OCI-LY1 (cell line): ENCODE measurements around the gene FST.

Experiments
- H2AFZ ChIP-seq: fragments of 200-600 bp; sonication (generic), shearing (Covaris generic); 2 replicates; pipeline ENCODE4 v1.6.0; 2014; ENCODE audit warnings: antibody characterized with exemption, mild to moderate bottlenecking, low read length
- H3F3A ChIP-seq: fragments of 200-600 bp; sonication (generic), shearing (Covaris generic); 2 replicates; pipeline ENCODE4 v1.6.0; 2014; ENCODE audit warnings: mild to moderate bottlenecking, antibody characterized with exemption, low read length, moderate library complexity; ENCODE audit not compliant: insufficient read depth
- H3K27ac ChIP-seq: fragments of 200-600 bp; sonication (generic); 2 replicates; pipeline ENCODE4 v1.5.1; 2014; ENCODE audit warnings: low read length, mixed run types, mild to moderate bottlenecking, low read depth; ENCODE audit not compliant: poor library complexity, severe bottlenecking
- H3K27me3 ChIP-seq: fragments of 200-600 bp; sonication (generic); 2 replicates; pipeline ENCODE4 v1.6.0; 2014; ENCODE audit warnings: antibody characterized with exemption, mild to moderate bottlenecking, low read length, moderate library complexity; ENCODE audit not compliant: insufficient read depth
- H3K36me3 ChIP-seq: fragments of 200-600 bp; sonication (generic); 2 replicates; pipeline ENCODE4 v1.6.1; 2014; ENCODE audit warnings: mild to moderate bottlenecking, antibody characterized with exemption, low read length, moderate library complexity, mixed read lengths; ENCODE audit not compliant: insufficient read depth
- H3K4me1 ChIP-seq: fragments of 200-600 bp; sonication (generic); 2 replicates; pipeline ENCODE4 v1.5.1; 2014; ENCODE audit warnings: mild to moderate bottlenecking, low read length, moderate library complexity; ENCODE audit not compliant: insufficient read depth, severe bottlenecking
- H3K4me2 ChIP-seq: fragments of 200-600 bp; sonication (generic), shearing (Covaris generic); 2 replicates; pipeline ENCODE4 v1.6.1; 2014; ENCODE audit warnings: low read length
- H3K4me3 ChIP-seq: fragments of 200-600 bp; sonication (generic); 2 replicates; pipeline ENCODE4 v1.5.1; 2014; ENCODE audit warnings: low read length, low read depth, mild to moderate bottlenecking, mixed read lengths; ENCODE audit not compliant: poor library complexity, severe bottlenecking
- H3K79me2 ChIP-seq: fragments of 200-600 bp; shearing (Covaris generic); 2 replicates; pipeline ENCODE4 v1.6.1; 2016; ENCODE audit warnings: mixed run types, low read length, mixed read lengths; ENCODE audit not compliant: insufficient read depth
- H3K9ac ChIP-seq: fragments of 200-600 bp; sonication (generic), shearing (Covaris generic); 2 replicates; pipeline ENCODE4 v1.6.1; 2014; ENCODE audit warnings: mild to moderate bottlenecking, low read length, mixed read lengths
- H3K9me2 ChIP-seq: fragments of 200-600 bp; sonication (generic), shearing (Covaris generic); 2 replicates; pipeline ENCODE4 v1.6.1; 2014; ENCODE audit warnings: low read depth, mild to moderate bottlenecking, low read length, mixed read lengths
- H3K9me3 ChIP-seq: fragments of 200-600 bp; shearing (Covaris generic); 2 replicates; pipeline ENCODE4 v1.6.1; 2014; ENCODE audit warnings: low read length, mixed read lengths
- H4K20me1 ChIP-seq: fragments of 200-600 bp; sonication (generic), shearing (Covaris generic); 2 replicates; pipeline ENCODE4 v1.6.0; 2016; ENCODE audit warnings: mild to moderate bottlenecking, low read length; ENCODE audit not compliant: insufficient read depth
- CTCF ChIP-seq: fragments of 200-600 bp; sonication (generic), shearing (Covaris generic); IDR thresholded peaks from 2 replicates; pipeline ENCODE4 v1.5.1; 2017; ENCODE audit warnings: mild to moderate bottlenecking, antibody characterized with exemption, low read length, moderate library complexity, mixed read lengths
- EZH2 ChIP-seq: fragments of 200-600 bp; sonication (generic), shearing (Covaris generic); IDR thresholded peaks from 2 replicates; pipeline ENCODE4 v1.8.0; 2017; ENCODE audit warnings: borderline replicate concordance, mixed run types, mild to moderate bottlenecking, antibody characterized with exemption, low read length, moderate library complexity, mixed read lengths

Gene FST

GRCh38 chr5:53512539-53512938 lies 32.1 kb downstream of the FST start:
- H3K9ac ChIP-seq = no peak overlapping the region
- no peak overlapping the region for H2AFZ ChIP-seq
- TF ChIP-seq EZH2 = no peak
- no peak for TF ChIP-seq CTCF
- H3K36me3 ChIP-seq = no peaks in the 10 kb centered on the region
- no peaks in the 10 kb centered on the region for H3K9me2 ChIP-seq
- peaks cover 3% of the 10 kb centered on the region; the same call in 1 of the 2 replicates for H3K9me3 ChIP-seq
- H4K20me1 ChIP-seq = no peaks in the 10 kb centered on the region
- no peaks in the 10 kb centered on the region for H3F3A ChIP-seq
- no peaks in the 10 kb centered on the region for H3K79me2 ChIP-seq
- no peaks in the 10 kb centered on the region for H3K27me3 ChIP-seq
- H3K4me1 ChIP-seq = no peaks in the 10 kb centered on the region
- no peak overlapping the region for H3K4me2 ChIP-seq
- no peak overlapping the region for H3K4me3 ChIP-seq
- H3K27ac ChIP-seq = no peak overlapping the region

GRCh38 chr5:53515988-53516387 lies 35.6 kb downstream of the FST start:
- Histone ChIP-seq H2AFZ (no peak overlapping the region), H3K27ac (no peak overlapping the region), H4K20me1 (no peaks in the 10 kb centered on the region), H3K4me3 (no peak overlapping the region), H3K9ac (no peak overlapping the region), H3K27me3 (no peaks in the 10 kb centered on the region), H3K36me3 (no peaks in the 10 kb centered on the region), H3K4me1 (no peaks in the 10 kb centered on the region), H3F3A (no peaks in the 10 kb centered on the region), H3K4me2 (no peak overlapping the region), H3K9me2 (no peaks in the 10 kb centered on the region), H3K9me3 (no peaks in the 10 kb centered on the region), H3K79me2 (no peaks in the 10 kb centered on the region)
- TF ChIP-seq CTCF = no peak
- no peak for TF ChIP-seq EZH2

GRCh38 chr5:53520813-53521212 lies 40.4 kb downstream of the FST start:
- no peak overlapping the region for H2AFZ ChIP-seq
- no peaks in the 10 kb centered on the region for H3K36me3 ChIP-seq
- H3K9me3 ChIP-seq = 0 out of 2 replicates have a peak, but pooled peaks cover 7% of the 10 kb centered on the region
- H3K4me2 ChIP-seq = no peak overlapping the region
- H3K4me3 ChIP-seq = no peak overlapping the region
- H3K9ac ChIP-seq = no peak overlapping the region
- no peaks in the 10 kb centered on the region for H3K79me2 ChIP-seq
- no peaks in the 10 kb centered on the region for H3K4me1 ChIP-seq
- H3K9me2 ChIP-seq = no peaks in the 10 kb centered on the region
- TF ChIP-seq EZH2 (no peak), CTCF (no peak)
- H4K20me1 ChIP-seq = no peaks in the 10 kb centered on the region
- H3F3A ChIP-seq = no peaks in the 10 kb centered on the region
- H3K27me3 ChIP-seq = no peaks in the 10 kb centered on the region
- no peak overlapping the region for H3K27ac ChIP-seq
